ENCODE data around the gene NKAIN2.
"Not testable (repeated sequence)": the region's sequence is repeated elsewhere in the genome, so short reads cannot be mapped to it uniquely, and the experiment has no call there.

The NKAIN2 gene

DNA sequence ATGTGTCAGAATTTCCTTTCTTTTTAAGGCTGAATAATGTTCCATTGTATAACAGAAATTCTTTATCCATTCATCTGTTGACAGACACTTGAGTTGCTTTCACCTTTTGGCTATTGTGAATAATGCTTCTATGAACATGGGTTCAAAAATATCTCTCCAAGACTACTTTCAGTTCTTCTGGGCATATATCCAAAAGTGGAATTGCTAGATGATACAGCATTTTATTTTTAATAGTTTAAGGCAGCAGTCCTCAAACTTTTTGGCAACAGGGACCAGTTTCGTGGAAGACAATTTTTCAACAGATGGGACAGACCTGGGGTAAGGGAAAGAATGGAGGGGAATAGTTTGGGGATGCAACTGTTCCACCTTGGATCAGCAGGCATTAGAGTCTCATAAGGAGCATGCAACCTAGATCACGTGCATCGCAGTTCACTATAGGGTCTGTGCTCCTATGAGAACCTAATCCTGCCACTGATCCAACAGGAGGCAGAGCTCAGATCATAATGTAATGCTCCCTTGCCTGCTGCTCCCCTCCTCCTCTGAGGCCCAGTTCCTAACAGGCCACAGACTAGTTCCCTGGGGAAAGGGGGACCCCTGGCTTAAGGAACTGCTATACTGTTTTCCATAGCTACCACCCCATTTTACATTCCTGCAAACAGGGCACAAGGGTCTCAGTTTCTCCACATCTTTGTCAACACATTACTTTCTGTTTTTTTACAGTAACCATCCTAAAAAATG is 918.6 kb downstream of the NKAIN2 start:
- DNase-seq: no peak

DNA sequence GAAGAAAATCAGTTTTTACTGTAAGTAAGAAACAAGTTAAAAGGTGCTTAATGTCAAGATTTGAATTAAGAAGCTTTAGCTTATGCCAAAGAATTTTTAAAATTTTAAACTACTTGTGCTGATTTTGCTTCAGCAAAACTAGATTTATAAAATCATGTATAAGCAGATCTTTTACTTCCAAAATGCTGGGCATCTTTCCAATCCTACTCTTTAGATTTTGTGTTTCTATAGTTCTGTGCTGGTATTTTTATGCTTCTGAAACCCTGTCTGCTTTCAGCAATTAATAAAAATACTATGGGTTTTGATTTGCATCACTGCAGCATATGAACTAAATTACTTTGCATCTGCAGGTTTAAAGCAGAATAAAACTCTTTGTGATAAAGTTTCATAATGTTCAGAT is 920.0 kb downstream of the NKAIN2 start:
- DNase-seq: no peak

DNA sequence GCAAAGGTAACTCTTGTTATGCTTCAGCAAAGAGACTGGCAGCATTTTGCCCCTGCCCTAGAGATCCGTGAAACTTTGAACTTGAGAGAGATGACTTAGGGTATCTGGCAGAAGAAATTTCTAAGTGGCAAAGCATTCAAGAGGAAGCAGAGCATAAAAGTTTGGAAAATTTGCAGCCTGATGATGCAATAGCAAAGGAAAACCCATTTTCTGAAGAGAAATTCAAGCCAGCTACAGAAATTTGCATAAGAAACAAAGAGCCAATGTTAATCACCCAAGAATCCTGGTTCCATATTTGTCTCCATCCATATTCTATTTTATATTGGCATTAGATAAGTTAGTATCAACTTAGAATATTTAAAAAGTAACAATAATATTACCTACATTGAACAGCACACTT is 934.1 kb downstream of the NKAIN2 start:
- DNase-seq: not testable (repeated sequence)

DNA sequence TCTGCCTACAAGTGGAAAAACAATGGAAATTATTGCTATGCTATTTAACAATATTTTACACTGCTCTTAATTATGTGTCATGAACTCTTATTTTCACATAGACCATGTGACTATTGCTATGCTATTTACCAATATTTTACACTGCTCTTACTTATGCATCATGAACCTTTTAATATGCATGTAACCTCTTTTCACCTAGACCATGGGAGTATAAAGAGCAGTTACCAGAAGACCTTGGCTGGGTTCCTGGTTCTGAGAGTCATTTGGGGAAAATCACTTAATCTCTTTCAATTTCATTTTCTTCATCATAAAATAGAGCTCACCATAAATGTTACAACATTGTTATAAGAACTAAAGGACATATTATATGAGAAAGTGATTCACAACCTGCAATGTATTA is 934.8 kb downstream of the NKAIN2 start:
- no peak for DNase-seq

DNA sequence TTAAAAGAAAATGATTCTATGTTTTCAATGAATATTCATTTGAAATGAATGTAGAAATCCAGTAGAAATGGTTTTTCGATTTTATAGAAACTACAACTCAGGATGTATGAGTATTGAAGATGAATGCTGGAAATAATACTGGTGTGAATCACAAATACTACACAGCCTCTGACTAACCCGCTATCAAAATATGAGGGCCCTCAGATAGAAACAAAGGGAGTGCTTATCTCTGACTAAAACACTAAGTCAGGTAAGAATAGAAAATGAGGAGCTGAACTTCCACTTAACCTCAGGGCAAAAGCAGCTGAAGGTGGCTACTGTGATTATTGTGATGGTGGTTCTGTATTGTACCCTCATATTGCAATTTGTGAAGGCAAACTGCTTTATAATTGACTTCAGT is 937.7 kb downstream of the NKAIN2 start:
- DNase-seq: no peak

DNA sequence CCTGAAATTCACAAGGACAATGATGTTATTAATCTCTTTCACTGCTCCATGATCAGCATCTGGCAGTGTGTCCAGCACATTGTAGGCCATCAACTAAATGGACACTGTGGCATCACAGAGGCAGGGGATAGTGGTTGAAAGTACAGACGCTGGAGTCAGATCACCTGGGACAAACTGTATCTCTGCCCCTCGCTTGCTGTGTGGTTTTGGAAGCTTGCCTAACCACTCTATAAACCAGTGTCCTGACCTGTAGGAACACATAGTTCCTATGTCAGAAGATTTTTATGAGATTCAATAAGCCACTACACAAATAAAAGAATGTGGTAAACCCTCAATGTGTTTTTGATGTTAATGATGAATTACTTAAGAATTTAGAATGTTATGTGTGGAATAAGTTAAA is 939.3 kb downstream of the NKAIN2 start:
- no peak for DNase-seq

DNA sequence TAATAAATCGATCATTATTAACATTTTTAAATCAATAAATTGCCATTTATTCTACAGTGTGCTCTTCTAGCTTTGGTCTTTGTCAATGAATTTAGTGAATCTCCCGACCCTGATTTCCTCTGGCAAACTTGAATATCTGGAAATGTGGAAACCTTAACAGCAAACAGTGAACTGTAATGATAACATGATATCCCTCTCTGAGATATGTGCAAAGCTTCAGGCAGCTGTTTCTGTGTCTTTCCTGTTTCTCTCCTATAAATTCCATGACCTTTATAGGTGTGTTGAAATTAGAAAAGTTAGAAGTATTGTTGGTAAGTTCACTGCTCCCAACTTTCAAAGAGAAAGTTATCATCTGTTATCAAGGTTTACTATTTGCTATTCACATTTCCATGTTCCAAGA is 939.8 kb downstream of the NKAIN2 start:
- DNase-seq: no peak

DNA sequence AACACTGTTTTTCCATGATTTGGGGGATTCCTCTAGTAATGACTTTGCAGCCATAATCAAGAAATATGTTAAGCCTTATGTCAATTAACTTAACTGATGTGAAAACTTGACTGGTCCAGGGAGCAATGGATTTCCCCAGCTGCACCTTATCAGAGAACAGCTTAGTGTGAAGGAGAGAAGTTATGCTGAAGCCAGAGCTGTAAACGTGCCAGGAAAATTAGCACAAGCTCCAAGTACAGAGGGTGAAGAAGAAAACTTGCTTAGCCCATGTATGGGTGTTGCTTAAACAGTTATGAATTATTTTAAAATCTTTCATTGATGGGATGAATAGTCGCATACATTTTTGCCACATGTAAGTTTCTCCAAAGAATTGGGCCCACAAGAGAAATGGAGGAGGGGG is 943.7 kb downstream of the NKAIN2 start:
- no peak for DNase-seq

DNA sequence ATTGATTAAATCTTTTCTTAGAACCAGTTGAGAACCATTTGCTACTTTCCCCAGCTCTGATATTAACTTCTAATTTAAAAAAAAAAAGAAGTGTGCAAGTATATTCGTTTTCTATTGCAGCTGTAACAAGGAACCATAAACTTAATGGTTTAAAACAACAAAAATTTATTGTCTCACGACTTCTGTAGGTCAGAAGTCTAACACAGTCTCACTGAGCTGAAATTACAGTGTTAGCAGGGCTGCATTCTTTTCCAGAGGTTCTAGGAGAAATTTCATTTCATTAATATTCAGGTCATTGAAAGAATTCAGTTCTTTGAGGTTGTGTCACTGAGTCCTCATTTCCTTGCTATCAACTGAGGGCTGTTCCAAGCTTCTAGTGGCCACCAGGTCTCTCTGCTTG is 945.1 kb downstream of the NKAIN2 start:
- no peak for DNase-seq

DNA sequence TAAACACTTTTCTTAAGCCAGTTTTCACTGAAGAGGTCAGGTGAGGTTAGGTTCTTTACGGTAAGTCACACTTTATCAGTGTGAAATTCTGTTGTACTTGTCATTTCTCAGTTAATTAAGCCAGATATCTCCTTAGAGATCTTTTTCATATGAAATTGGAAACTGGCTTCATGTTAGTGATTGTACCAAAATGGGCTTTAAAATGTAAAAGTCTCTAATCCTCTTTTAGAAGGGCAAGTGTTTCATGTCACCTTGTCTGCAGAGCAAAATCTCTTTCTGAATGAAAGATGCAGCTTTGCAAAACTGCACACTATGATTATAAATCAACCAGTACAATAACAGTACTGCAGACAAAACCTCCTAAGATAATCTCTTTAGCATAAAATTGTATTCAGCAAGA is 949.3 kb downstream of the NKAIN2 start:
- DNase-seq: no peak

DNA sequence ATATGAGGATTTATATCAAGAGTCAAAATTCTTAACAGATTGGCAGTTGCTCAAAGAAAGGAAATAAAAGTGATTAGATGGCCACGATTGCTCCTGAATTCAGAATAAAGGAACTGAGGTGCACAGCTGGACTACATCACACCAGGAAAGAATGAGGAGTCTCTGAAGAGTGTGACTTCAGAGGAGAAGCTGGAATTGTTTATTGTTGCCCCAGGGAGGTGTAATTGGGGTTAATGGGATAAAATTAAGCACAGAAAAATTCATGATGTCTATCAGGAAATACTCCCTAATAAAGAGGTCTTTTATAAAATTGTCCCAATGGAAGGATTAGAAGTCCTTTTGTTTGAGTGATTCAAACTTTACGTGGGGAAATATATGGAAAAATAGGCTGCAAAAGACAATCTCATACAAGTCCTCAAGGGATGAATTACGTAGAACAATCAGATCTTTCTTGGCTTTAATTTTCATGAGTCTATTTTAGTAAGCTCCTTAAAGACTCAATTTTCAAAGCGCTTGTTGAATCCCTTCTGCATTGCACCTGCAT is 950.0 kb downstream of the NKAIN2 start:
- DNase-seq: no peak

DNA sequence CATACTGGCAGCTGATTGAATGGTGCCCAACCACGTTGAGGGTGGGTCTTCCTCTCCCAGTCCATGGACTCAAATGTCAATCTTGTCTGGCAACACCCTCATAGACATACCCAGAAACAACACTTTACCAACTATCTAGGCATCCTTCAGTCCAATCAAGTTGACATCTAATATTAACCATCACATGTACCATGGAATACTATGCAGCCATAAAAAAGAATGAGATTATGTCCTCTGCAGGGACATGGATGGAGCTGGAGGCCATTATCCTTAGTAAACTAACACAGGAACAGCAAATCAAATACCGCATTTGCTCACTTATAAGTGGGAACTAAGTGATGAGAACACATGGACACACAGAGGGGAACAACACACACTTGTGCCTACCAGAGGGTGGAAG is 951.7 kb downstream of the NKAIN2 start:
- DNase-seq: no peak

DNA sequence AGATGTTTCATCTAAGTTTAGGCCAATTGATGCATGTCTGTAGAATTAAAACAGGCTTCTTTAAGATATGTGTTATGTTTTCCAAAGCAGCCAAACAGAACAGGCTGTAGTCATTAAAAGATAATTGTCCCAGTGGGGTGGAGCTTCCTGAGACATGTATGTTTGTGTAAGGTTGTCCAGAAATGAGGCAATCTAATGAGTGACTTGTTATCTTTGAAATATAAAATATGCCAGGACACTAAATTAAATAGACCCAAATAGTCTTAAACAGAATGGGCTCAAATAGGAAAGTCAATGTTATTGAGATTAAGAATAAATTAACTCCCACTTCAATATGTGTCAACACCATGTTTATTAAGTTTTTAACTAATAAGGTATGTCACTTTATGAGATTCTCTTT is 953.9 kb downstream of the NKAIN2 start:
- DNase-seq: no peak

DNA sequence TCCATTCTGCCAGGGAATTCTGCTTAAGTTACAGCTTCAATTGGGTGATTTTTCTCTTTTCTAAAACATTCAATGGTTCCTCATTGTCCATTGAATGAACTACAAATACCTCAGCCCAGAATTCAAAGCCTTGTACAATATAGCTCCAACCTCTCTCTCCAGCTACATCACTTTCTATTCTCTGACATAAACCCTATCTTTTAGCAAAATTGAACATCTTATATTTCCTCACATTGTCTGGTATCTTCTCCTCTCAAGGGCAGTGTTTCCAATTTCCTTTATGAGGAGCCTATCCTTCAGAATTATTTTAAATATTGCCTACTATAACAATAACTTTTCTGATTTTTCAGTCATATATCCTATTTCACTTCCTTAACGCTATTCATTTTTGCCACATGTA is 955.0 kb downstream of the NKAIN2 start:
- DNase-seq: no peak

DNA sequence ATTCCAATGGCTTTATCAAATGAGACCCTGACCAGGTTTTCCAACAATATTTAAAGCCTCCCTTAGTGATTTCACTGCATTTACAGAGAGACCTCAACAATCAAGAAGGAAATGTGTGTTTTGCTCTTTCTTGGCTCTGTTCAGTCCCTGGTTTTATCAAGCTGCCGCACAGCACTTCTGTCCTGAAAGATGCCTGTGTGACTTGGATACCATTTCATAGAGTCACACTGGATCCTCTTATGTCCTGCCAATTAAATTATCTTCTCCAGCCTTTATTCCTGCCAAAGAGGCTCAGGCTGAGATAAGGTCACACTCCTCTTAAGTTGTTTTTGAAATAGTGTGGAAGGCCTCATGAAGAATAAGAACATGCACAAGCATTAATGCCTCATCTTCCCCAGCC is 961.6 kb downstream of the NKAIN2 start:
- DNase-seq: no peak

DNA sequence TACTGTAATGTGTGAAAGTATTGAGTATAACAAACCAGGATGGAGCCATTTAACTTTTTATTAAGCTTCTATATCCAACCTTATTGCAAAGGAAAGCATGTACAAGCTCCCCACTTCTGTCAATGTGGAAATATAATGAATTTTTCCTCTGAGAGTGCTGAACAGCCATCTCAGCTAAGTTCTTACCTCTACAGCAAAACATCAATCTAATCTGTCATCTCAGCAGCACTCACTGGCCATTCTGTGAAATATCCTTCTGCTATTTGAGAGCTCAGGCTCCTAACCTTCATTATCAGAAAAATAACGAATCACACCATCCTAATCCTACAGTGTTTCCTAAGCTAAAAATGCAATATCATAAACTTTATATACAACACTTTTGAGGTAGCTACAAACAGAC is 964.6 kb downstream of the NKAIN2 start:
- DNase-seq: no peak

DNA sequence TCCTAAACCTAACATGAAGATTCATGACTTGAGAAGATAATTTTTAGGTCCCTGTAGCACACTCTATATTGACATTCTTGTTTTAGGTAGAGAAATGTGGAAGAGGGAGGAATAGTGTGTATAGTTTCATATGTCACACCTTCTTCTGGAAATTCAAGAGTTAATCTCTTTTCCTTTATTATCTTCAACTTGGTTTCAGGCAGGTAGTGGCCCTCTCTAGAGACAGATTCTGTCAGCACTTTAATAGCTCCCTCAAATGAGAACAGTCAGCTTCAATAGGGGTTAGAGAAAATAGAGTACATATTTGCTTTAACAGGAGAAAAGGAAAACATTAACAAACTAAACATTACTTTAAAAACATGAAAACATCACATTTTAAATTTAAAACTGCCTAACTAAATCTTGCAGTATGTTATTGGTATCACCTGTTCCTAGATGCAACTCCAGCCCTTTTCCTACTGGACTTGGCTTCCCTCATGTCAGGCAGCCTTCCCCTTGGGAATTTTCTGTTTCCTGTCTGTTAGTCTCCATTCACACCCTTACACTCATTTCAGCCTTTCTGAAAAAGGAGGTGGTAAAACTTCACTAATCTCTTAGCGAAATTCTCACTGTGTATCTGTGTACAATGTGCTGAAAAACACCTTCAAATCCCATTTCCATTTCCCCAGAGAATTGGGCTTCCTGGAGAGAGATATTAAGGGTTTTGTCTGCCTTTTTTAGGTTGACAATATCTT is 966.3 kb downstream of the NKAIN2 start:
- DNase-seq: no peak

DNA sequence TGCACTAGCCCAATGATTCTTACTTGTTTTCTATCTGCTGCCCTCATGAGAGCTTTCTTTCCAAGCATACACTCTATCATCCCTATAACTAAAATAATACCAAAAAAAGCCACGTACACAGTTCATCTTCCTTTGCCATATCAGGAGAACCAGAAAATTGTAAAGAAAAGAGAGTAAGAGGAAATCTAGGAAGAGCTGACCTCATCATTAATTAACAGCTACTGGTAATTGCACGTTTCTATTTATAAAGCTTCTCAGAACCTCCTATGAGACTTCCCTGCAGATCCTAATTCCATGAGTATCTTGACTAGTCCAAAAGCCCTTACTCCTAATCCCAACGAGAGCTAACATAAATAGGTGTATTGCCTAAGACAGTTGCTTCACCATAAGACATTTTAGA is 967.1 kb downstream of the NKAIN2 start:
- DNase-seq: no peak

DNA sequence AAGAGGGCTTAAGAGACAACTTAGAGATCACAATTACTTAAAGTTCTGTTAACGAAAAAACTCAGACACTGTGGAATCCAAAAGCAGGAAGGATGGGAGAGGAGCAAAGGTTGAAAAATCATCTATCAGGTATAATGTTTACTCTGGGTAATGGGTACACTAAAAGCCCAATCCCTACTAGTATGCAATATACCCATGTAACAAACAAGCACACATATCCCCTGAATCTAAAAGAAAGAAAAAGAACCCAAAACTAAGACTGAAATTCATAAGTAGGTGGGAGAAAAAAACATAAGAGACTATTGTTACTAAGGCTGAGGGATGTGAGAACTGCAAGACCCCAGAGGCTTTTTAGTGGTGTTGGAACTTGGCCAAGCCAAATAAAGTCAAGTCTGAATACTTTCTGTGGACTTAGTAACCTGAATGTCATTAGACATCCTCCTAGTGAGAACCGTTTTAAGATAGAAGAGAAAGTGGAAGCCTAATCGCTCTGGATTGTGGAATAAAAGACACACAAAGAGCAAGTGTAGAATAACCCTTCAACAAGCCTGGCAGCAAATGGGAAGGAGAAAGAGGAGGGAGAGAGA is 969.2 kb downstream of the NKAIN2 start:
- DNase-seq: no peak

DNA sequence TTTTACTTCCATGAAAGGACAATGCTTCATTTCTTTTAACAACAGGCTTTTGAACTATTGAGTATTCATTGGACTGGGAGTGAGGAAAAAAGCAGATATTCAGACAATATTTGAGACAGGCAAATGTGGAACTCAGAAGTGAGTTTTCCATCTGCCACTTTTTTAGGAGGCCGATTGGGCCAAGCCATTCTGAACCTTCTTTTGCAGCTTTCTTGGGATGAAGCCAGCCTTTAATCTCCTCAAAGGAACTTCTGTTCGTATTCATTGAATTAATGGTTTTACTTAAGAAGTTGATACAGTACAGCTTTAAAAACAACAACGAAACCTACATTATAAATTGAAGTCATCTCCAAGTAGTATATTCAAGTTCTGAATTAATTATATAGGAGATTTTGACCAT is 971.5 kb downstream of the NKAIN2 start:
- DNase-seq: no peak

DNA sequence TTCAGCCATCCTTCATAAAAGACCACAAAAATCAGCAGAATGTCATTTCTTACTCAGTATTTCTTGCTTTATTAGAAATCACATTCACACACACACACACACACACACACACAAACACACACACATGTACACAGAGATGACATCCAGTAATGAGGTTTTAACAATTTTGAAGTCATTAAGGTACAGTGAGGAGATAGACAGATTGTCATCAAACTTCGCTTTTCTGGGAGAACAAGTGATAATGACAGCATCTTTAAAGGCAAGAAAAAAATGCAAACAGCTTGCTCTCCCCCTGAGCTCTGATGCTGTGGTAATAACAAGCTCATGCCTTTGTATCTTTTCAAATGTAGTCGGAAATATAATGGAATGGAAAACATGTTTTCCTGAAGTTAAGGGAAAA is 974.2 kb downstream of the NKAIN2 start:
- no peak for DNase-seq

DNA sequence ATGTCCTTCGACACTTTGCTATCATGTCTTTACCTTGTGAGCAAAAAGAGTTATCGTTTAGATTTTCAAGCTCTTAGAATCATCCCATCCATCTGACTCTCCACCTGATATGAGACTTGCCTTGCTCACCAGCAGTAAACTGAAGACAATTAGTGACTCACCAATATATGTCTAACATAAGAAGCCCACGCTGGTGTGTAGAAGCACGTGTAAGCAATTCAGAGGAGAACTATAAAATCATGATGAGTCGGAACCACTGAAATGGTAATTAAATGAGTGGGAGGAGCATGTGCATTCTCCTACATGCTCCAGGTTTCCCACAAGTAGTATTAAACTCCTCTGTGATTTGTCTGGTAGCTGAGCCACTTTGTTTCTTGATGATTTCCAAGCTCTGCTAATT is 977.0 kb downstream of the NKAIN2 start:
- no peak for DNase-seq

DNA sequence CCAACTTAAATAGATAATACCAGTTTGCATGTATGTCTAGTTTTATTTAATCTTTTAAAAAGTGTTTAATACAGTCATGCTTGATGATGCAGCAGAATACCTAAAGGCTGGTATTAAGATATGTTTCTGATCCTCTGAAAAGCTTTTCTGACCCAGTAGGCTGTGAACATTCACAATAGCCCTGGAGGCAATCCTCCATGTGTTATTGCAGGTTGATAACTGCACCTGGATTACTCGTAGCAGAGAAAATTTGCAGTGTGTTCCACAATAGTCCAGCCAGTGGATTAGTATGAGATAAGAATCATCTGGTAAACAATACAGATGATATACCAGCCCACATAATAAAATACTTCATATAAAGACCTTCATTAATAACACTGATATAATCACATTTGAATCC is 979.7 kb downstream of the NKAIN2 start:
- DNase-seq: no peak

DNA sequence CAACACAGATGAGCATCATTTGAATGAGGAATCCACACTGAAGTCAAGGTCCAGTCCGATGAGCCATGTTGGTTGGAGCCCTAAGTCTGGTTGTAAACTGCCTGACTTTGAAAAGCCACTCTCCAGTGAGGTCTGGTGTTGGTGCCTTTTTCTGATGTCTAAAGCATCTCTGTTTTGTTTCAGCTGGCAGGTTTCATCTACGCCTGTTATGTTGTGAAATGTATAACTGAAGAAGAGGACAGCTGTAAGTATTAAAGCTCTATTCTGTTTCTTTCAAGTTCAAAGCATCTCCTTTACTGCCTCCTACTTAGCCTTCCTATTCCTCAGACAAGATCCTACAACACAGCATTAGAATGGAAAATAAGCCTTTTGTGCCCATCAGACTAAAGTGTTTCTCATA is 987.5 kb downstream of the NKAIN2 start:
- DNase-seq: no peak

Data from activated CD4-positive, alpha-beta T cell treated with anti-CD3 and anti-CD28 coated beads, Interleukin-2, amount 50 U/mL, for 16 hours (primary cell).